ENCODE results near the gene AHNAK2.
A peak's percentile ranks its signal among the peaks of the same experiment; 100 is the strongest.

Gene AHNAK2

DNA sequence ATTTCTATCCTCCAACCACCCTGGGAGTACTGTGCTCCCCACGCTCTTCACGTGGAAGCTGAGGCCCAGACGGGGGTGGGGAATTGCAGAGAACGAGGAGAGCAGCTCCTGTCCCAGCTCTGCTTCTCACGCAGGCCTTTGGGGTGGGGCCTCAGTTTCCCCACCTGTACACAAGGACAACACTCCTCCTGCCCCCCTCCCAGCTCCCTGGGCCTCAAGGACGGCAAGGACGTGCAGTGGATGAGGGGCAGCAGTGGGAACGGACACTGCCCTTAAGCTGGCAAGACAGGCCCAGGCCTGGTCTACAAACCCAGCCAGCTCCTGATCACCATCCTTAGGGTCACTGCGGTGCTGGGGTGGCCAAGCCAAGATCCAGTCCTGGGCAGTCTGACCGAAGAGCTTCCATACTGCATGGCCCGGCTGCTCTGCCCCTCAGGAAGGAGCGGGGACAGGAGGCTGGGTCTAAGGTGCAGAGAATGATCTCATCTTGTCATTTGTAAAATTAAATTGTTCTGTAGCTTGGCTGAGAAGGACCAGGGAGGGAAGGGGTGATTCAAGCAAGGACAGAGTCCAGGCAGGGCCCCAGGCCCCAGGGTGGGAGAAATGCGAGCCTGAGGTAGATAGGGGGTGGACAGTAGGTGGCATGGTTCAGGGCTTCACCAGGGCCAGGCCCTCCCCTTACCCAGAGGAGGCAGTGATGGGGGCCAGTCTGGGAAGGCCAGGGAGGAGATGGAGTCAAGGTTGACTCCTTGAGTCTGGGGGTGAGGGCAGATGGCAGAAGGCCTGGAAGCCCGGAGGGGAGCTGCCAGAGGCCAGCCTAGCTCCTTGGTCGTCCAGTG, 6.1 kb upstream of the AHNAK2 start:
- ATAC-seq = no peak

DNA sequence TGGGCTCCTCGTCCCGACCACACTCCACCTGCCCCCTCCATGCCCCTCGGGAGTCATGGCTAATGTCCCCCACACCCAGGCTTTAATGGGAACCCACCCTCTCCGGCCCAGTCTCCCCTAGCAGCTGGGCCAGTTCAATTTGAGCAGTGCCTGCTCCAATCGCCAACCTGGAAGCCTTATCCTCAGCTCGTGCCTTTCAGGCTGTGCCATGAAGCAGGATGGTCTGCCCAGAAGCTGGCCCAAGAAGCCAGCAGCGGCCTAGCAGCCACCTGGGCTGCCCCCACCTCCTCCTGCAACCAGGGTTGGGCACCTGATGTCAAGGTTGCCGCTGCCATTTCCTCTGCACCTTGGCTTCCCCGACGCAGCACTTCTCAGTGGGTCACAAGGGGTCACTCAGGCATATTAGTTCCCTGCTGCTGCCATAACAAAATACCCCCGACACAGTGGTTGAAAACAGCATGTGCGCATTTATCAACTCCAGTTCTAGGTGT, 5.1 kb upstream of the AHNAK2 start:
- no peak for ATAC-seq

- no peak for ATAC-seq
Measured at GRCh38 chr14:104982548-104983230, 4.5 kb upstream of the AHNAK2 start.

GRCh38 chr14:104981699-104982541, 3.7 kb upstream of the AHNAK2 start:
- no peak for ATAC-seq

- no peak for ATAC-seq
Measured at GRCh38 chr14:104980611-104981531, 2.7 kb upstream of the AHNAK2 start.

DNA sequence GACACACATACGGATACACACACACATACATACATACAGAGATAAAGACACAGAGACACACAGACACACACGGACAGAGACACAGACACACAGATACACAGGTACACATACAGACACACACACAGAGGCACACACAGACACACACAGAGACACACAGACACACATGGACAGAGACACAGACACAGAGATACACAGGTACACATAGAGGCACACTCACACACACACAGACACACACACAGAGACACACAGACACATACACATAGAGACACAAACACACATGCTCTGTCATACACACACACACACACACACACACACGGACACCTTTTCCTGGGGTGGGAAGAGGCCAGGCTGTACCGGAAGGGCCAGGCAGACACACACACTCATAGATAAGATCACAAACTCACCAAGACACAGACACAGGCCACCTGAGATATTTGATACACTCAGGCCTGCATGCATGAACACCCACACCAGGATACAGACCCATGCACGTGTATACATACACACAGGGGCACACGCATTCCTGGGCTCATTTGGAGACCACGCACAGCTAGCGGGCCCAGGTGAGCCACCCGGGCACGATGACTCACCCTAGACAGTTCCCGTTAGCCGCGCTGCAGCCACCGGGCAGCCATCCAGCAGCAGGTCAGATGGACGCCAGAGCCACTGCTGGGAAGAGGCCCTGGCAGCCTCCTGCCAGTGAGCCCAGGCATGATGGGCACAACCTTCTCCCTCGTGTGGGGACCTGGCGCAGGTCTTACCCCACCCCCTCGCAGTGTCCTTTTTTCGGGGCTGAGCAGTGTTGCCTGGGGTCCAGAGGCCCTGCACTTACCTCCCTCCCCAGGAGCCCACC, 1.8 kb upstream of the AHNAK2 start:
- no peak for ATAC-seq

DNA sequence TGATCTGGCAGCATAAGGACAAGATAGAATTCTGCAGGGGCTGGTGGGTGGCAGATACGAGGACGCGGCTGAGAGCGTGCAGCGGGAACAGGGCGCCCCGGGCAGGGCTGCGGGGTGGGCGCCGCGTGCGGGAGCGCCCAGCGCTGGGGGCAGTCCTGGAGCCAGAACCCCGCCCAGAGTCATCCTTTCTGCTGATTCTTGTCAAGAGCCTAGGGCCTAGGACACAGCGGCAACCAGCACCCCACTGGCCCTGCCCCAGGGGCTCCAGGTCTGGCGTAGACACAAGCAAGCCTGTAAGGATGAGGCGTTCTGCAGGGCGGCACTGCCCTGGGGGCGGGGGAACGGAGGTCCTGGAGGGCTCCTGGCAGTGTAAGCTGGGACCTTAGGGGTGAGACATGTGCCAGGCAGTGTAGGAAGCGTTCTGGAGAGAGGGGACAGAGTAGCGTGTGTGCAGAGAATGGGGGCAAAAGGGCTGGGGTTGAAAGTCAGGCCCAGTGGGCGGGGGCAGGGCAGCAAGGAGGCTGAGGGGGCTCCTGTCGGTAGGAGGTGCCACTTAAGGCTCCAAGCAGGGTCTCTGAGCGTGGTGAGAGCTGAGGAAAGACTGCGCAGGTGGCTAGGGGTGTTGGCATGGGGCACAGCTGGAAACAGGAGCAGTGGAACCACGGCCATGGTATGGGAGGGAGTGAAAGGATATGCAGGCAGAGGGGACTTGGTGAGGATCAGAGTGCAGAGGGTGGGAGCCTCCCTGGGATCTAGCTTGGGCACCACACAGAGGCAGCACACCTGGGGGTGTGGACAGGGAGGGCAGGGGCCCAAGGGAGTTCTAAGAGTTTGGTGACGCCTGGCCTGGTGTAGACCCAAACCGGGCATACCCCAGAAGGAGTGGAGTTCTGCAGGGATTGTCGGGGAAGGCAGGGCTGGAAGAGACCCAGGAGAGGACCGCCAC, 845 bp upstream of the AHNAK2 start:
- no peak for ATAC-seq

- ATAC-seq = no peak
Measured at GRCh38 chr14:104977008-104977680, 1.0 kb downstream of the AHNAK2 start.

DNA sequence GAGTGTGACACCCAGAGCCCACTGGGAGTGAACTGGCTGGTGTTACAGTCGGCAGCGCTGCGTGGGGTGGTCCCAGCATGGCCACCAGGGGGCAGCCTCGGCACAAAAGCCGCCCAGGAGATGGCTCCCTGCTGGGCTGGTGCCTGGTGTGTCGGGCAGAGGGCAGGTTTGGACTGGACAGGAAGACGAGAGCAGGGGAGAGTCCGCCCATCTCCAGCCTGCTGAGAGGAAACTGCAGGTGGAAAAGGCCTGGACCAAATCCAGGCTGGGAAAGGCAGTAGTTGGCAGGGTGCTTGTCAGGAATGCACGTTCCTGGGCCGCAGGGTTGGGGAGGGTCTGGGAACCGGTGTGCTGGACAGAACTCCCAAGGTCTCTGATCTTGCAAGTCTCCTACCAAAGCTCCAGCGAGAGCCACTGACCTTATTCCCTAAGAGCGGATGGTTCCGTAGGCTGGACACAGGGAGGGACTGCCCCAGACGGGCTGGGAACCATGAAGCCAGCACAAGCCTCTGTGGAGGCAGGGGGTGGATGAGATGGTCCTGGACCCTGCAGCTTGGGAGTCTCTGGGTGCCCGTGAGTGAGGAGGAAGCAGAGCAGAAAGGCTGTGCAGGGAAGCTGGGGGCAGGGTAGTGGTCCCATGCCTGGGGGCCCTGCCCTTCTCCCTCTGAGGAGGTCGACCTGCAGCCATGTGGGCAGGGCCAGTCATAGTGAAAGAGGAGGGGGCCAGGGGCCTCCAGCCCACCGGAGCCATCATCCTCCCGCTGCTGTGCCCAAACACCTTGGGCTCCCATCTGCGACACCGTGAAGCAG, 1.8 kb downstream of the AHNAK2 start:
- peak; percentile 85 to 87 for ATAC-seq

DNA sequence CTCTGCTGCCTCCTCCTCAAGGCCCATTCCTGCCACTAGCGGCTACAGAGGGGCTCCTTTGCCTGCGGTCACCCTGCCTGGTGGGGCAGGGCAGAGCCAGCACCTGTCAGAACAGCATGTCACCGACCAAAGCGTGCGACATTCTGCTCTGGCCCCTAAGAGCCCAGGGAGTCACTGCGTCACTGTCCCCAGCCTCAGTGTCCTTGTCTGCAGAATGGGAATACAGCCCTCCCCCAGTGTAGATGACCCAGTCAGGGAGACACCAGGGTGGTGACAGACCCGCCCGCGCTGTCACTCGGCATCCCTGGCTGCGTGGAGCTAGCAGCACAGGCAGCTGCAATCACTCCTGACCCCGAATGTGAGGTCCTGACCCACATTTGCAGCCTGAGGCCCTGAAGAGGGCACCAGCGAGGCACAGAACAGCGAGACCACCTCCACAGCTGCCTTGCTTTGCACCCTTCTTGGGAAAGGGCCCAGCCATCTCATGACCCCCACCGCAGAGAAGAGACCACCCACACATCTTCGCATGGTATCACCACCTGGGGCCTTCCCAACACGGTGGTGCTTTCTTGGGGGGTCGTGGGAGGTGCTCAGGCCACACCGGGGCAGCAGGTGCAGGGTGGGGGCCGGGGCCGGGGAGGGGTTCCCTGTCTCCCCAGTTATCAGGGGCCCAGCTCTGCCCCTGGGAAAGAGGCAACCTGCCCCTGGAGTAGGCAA, 2.5 kb downstream of the AHNAK2 start:
- ATAC-seq = peak; percentile 2 to 7

DNA sequence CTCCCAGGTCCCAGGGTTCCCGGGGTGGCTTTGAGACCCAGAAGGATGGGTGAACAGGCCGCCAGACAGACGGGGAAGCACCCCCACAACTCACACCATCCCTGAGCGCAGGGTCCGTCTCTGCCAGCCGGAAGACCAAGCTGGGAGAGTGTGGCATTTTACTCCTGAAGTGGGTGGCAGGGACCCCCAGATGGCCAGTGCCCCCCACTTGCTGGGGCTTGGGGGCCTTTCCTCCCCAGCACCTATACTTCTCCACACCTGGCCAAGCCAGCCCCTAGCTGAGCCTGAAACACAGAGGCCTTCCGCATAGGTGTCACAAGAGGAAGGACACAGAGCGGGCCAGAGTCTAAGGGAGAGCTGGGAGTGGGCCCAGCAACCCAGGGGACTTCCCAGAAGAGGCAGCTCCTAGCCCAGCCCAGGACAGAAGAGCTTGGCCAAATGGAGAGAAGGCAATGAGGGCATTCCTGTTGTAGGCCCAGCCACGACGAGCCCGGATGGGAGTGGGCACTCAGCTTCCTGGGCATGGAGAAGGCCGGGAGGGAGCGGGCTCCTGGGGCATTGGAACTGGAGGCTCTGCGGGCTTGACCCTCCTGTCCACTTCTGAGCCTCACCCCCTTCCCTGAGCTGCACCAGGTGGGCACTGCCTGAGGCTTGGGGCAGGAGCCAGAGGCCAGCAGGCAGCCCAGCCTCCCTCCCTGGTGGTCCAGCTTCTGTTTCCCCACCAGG, 3.3 kb downstream of the AHNAK2 start:
- ATAC-seq = no peak

DNA sequence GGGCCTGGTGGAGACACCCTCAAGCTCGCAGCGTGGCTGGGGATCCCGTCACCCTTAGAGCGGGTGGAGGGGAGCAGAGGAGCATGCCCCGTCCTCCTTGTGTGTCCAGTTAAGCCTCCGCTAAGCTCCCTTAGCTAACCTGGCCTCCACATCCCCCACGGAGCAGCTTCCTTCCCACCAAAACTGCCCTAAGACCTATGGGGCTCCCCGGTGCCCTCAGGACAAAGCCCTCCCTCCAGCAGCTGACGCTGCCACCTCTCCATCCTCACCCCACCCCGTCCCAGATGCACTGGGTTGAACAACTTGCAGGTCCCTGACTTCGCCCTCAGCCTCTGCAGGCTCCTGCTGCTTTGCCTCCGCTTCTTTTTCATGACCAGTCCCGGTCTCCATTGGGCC, 4.0 kb downstream of the AHNAK2 start:
- ATAC-seq = no peak

DNA sequence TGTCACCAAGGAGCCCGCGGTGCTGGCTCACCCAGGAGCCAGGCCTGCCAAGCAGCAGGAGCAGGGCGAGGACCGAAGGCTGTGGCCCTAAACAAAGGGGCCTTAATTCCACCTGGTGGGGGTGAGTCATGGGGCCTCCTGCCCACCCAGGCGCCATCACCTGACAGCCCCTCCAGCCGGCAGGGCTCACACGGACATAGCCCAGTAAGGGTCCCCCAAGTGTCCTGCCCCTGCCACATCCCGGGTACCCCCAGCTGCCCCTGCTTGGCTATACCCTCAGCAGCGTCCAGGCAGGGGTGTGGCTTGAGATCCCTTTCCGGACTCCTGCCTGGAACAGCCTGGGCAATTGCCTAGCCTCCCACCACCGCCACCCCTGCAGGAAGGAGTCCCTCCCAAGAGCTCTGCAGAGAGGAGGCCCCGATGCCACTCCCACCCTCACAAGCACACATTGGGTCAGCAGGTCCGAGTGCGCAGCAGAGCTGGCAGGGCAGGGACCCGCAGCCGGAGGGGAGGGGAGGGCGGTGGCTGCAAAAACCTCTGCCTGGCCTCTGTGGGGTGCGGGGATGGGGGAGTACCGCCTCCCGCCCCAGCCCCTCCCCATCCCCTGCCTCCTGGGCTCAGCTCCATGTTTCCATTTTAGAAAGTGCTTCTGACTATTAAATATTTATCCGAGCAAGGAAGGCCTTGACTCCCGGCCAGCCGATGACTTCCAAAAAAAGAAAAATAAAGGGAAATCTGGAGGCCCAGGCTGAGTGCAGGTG, 4.6 kb downstream of the AHNAK2 start:
- ATAC-seq = no peak

DNA sequence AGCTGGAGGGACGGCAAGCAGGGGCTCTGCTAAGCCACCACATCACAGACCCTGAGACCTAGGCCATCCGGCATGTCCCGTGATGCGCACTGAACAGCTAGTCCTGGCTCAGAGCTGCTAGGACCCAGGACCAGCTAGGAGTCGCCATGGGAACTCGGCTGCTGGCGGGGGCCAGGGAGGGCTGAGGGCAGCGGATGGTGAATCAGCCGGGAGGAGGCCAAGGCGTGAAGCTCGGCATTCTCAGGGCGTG, 5.1 kb downstream of the AHNAK2 start:
- no peak for ATAC-seq

- ATAC-seq = no peak
Measured at GRCh38 chr14:104972301-104973134, 5.7 kb downstream of the AHNAK2 start.
